HG02571 (cell line): ENCODE data around the gene TMEM95.
"Not testable (repeated sequence)": the region's sequence is repeated elsewhere in the genome, so short reads cannot be mapped to it uniquely, and the experiment has no call there.

Source experiments
- ATAC-seq: cut with Tn5 transposase; IDR thresholded peaks from one replicate; pipeline ENCODE4 v1.9.1; 2021; ENCODE audit warnings: mild to moderate bottlenecking, moderate library complexity; ENCODE audit not compliant: unreplicated experiment

TMEM95 gene

DNA sequence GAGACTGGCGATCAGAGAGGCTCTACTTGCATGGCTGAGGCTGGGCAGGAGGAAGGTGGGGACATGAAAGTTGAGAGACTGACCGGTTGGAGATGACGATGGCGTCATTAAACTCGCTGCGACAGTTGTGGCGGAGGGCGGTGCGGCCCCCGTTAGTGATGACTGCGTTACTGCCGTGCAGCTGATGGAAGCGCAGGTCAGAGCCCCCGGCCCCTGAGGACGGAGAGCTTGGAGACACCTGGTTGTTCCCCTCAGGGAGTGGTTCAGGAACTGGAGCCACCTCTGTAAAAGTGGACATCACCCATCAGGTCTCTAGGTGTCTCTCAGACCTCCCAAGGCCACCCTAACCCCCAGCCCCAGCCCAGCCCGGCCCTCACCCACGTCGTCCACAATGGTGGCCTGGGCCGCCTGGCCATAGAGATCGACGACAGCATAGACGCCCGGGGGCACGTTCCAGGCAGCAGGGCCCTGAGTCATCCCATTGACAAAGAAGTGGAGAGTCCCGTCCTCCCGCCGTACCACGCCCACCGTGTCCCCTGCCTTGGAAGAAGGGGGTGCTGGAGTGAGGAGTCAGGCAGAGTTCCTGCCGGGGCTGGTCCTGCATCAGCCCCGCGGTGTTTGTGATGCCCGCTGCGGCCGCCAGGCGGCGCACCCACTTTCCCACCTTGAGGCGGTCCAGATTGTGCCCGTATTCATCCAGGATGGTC lies 31.1 kb upstream of the TMEM95 start:
- ATAC-seq: no peak

DNA sequence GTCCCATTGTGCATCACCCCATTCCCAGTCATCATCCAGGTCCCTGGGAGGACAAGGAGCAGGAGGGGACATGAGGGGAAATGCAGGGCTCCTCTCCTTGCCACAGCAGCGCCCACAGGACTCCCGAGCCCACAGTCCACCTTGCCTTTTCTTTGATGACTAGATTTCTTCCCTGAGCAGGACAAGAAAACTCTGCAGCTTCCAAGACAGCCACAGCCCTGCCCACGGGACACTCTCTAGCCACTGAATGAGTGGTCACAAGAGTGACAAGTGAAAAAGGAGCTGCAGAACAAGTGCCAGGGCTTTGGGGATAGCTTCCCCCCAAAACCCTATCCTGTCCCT lies 30.5 kb upstream of the TMEM95 start:
- ATAC-seq: no peak

DNA sequence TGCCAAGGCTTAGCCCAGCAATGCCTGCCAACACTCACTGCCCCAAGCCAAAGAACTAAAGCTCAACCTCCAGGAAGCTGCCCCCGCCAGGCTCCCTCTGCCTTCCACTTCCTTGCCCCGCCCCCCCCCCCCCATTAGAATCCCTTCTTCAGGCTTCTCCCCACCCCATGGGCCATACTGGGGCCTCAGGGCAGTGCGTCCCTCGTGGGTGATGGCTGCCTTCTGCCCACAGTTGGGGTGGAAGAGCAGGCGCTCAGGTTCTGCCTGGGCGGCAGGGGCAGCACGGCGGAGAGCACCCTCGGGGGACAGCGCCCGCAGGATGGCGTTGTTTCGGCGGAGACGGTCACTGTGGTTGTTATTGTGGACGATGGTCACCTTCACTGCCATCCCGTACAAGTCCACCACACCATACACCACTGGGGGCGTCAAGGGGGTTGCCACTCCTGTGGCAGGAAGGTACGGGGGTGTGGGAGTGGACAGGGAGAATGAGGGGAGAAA lies 29.9 kb upstream of the TMEM95 start:
- ATAC-seq: no peak

- no peak for ATAC-seq
Observed at GRCh38 chr17:7326186-7326585, 28.8 kb upstream of the TMEM95 start.

DNA sequence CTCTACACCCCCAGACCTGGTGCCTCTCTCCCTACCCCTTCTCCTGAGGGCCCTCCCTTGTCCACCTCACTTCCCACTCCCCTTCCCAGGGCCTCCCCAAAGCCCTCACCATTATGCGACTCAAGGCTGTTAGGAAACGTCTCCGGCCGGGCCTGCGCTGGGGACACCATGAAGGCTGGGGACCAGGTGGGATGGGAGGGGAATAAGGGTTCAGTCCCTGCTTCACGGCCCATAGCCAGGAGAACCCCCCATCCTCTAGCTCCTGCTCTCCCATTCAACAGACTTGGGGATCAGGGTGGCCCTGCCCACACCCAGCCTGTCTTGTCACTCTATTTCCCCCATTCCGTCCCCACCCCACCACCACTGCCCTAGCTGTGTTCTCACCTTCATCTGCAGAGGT lies 27.9 kb upstream of the TMEM95 start:
- no peak for ATAC-seq

DNA sequence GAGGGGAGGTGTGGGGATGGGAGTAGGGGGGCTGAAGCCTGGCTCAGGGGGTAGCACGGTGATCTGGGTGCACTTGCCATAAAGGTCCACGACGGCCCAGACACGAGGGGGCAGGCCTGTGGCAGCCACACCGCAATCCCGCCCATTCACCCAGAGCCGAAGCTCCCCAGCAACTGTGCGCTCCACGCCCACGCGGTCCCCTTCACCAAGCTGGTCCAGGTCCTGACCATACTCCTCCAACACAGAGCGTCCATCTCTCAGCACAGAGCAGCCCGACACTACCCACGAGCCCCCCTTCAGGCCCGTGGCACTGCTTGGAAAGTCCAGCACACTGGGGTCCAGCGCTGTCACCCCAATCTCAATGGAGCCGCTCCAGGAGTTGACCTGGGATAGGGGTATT lies 27.5 kb upstream of the TMEM95 start:
- ATAC-seq: no peak

DNA sequence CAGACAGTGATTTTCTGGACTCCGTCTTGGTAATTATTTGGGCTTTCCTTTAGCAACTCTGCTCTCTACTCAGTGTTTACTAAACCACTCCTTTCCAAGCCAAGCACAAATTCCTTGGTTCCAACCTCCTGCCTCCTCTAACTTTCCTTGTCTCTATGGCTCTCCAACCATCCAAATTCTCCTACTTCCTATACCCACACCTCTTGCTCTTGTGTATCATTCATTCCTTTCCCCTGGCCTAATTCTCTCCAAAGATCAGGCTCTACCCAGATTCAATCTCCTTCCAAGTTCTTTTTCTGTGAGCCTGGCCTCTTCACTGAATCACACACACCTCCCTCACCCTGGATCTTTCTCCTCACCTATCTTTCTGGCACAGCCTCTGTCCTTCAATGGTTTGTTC lies 26.9 kb upstream of the TMEM95 start:
- no peak for ATAC-seq

GRCh38 chr17:7328840-7329373 lies 26.0 kb upstream of the TMEM95 start, which contains the start of gene NEURL4:
Gene NEURL4, minus strand, starts transcription at chr17:7329335. Its CDS starts 23 bp downstream, at chr17:7329312.
- ATAC-seq: no peak

DNA sequence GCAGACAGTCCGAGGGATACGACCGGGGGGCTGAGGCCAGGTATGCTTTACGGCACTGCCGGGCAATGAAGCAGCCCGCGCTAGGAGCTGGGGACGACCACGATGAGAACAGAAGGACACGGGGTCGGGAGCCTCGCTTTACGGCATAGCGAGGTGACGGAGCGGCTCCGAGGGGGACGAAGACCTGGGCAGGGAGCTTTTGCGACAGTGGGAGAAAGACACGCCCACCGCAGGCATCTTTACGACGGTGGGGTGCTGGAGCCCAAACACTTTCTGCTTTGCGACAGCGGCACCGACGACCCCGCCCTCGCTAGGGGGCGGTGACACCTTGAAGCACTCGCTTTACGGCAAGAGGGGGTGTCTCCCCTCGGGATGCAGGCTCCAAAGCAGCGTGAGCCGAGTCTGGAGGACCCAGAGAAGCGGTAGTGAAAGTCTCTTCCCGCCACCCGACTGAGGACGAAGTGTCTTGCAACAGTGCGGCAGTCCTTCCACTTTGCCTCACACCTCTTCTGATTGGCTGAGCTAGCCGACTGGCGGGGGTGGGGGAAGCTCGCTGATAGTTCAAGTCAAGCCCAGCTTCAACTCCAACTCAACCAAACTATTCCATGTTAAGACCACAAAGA lies 25.5 kb upstream of the TMEM95 start:
- ATAC-seq: peak; percentile 53

GRCh38 chr17:7329997-7330637 lies 24.8 kb upstream of the TMEM95 start:
- ATAC-seq: peak; percentile 30

GRCh38 chr17:7330638-7331015 lies 24.3 kb upstream of the TMEM95 start:
- ATAC-seq: no peak

DNA sequence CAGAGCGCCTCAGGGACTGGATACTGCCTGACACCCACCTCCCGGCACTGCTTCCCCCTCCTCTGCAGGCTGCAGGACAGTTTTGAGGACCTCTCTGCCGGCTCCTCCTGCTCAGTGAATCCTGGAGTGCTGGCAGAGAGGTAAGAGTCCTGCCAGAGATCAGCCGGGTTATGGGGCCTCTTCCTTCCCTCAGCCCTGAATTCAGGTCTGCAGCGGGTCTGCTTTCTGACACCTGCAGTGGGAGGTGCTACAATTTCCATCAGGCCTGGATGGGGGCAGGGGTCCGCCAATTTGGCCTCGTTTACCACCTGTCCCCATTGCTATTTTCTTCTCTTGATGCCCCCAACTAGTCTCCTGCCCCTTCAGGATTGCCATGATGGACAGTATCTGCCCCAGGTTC lies 22.8 kb upstream of the TMEM95 start:
- no peak for ATAC-seq

GRCh38 chr17:7332600-7333069 lies 22.3 kb upstream of the TMEM95 start:
- not testable (repeated sequence) for ATAC-seq

GRCh38 chr17:7334938-7335538 lies 19.9 kb upstream of the TMEM95 start:
- no peak for ATAC-seq

GRCh38 chr17:7335765-7336164 lies 19.2 kb upstream of the TMEM95 start:
- ATAC-seq: not testable (repeated sequence)

DNA sequence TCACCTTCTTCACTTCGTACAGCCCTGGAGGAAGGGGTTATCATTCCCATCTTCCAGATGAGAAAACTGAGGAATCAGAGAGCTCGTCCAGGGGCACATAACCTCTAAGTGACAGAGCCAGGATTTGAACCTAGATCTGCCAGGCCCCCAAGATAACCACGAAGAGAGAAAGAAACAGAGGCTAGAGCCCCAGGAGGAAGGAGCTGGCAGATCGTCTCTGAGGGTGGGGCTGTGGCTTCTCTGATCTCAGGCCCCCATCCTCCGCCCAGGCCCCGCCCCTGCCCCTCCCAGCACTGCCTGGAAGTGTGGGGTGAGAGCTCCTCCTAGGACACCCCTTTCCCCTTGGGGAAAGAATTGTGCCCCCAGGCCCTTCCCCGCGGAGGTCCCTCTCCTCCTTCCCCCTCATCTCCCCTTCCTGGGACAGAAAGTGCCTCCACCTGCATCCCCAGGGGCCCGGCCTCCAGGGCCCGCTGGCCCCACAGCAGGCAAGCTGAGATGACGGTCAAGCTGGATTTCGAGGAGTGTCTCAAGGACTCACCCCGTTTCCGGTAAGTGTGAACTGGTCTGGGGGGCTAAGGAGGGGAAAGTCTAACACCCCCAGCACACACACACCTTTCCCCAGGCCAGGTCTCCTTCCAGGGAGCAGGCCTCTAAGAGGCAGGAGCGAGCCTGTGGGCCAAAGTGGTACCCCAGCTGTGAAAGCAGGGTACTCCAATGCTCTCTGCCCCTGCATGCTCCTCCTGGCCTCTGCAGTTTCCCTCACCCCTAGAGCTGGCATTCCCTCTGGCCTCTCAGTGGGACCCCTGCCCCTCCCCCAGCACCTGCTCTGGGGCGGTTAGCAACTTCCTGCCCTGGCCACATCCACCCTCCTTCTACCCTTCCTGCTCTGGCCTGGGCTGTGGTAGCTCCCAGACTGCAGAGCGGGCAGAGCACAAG lies 18.4 kb upstream of the TMEM95 start, which contains the start of gene ACAP1:
ACAP1 (plus strand) TSS at position 290 of the 936 bp plus-strand sequence; CDS start at position 496, 206 bp downstream.
- ATAC-seq: peak; percentile 63

DNA sequence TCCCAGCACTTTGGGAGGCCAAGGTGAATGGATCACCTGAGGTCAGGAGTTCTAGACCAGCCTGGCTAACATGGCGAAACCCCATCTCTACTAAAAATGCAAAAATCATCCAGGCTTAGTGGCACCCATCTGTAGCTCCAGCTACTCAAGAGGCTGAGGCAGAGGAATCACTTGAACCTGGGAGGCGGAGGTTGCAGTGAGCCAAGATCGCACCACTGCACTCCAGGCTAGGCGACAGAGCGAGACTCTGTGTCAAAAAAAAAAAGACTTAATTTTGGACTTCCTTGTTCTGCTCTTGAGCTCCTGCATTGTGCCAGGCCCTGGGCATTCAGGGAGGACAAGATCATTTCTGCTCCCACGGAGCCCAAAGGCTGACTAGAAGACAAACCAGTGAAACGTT lies 17.4 kb upstream of the TMEM95 start:
- ATAC-seq: not testable (repeated sequence)

GRCh38 chr17:7340179-7340578 lies 14.8 kb upstream of the TMEM95 start:
- ATAC-seq: no peak

- no peak for ATAC-seq
Observed at GRCh38 chr17:7341842-7342241, 13.1 kb upstream of the TMEM95 start.

DNA sequence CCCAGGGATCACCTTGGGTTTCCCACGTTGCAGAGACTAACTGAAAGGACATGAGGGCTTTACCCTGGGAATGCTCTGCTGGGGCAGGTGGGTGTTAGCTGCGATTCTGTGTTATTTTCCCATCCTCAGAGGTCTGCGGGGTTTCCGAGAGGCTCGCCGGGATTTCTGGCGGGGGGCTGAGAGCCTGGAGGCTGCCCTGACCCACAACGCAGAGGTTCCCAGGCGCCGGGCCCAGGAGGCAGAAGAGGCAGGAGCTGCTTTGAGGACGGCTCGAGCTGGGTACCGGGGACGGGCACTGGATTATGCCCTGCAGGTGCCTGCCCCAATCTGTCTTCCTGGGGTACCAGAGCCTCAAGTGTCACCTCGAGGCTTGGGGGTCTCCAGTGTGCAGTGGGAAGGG lies 11.7 kb upstream of the TMEM95 start:
- no peak for ATAC-seq
